Stimulated activated CD4-positive, alpha-beta T cell treated with anti-CD3 and anti-CD28 coated beads, Interleukin-2, amount 100 ng/mL, for 24 hours (primary cell): ENCODE results near the gene PSPH.
"Not testable (repeated sequence)": the region's sequence is repeated elsewhere in the genome, so short reads cannot be mapped to it uniquely, and the experiment has no call there.

Experiments used
- DNase-seq, 2 donors: peaks; one replicate each; pipeline ENCODE4 v3.0.0-alpha.2; 2020

Gene PSPH

GRCh38 chr7:56051339-56052191 is at the start of gene PSPH, which contains the start of gene CCT6A:
Gene PSPH, minus strand, starts transcription at chr7:56051444. Its CDS starts 30,232 bp downstream, at chr7:56021212.
Gene CCT6A, plus strand, starts transcription at chr7:56051765. Its CDS starts 84 bp downstream, at chr7:56051849.
- DNase-seq, result peak; percentile 93 to 96

- DNase-seq, result no peak
Measured at GRCh38 chr7:56099653-56100052, 48.4 kb upstream of the PSPH start.

GRCh38 chr7:56098187-56099008 is 47.2 kb upstream of the PSPH start:
- DNase-seq, result not testable (repeated sequence)

- no peak for DNase-seq
Measured at GRCh38 chr7:56097700-56098099, 46.5 kb upstream of the PSPH start.

GRCh38 chr7:56092789-56093531 is 41.7 kb upstream of the PSPH start, which contains the start of gene PHKG1:
Gene PHKG1, minus strand, starts transcription at chr7:56092952. Its CDS starts 4,011 bp downstream, at chr7:56088941.
- no peak for DNase-seq

GRCh38 chr7:56092388-56092787 is 41.1 kb upstream of the PSPH start:
- DNase-seq, result not testable (repeated sequence)

- DNase-seq, result no peak
Measured at GRCh38 chr7:56091591-56091990, 40.3 kb upstream of the PSPH start.

- no peak for DNase-seq
Measured at GRCh38 chr7:56087445-56087844, 36.2 kb upstream of the PSPH start.

GRCh38 chr7:56086761-56087160 is 35.5 kb upstream of the PSPH start:
- DNase-seq, result no peak

GRCh38 chr7:56083150-56083785 is 32.0 kb upstream of the PSPH start:
- no peak for DNase-seq

GRCh38 chr7:56081626-56082340 is 30.5 kb upstream of the PSPH start:
- DNase-seq, result no peak

- not testable (repeated sequence) for DNase-seq
Measured at GRCh38 chr7:56080726-56081435, 29.6 kb upstream of the PSPH start.

- DNase-seq, result no peak
Measured at GRCh38 chr7:56079450-56080185, 28.4 kb upstream of the PSPH start.

- no peak for DNase-seq
Measured at GRCh38 chr7:56078196-56078595, 27.0 kb upstream of the PSPH start.

GRCh38 chr7:56077681-56078080 is 26.4 kb upstream of the PSPH start:
- no peak for DNase-seq

- DNase-seq, result peak; percentile 69 to 74
Measured at GRCh38 chr7:56074371-56074791, 23.1 kb upstream of the PSPH start.

GRCh38 chr7:56066376-56066775 is 15.1 kb upstream of the PSPH start:
- not testable (repeated sequence) for DNase-seq

GRCh38 chr7:56063882-56064625 is 12.8 kb upstream of the PSPH start, which contains the start of gene SUMF2:
Gene SUMF2, plus strand, starts transcription at chr7:56064286. Its CDS starts 26 bp downstream, at chr7:56064312.
- peak; percentile 91 for DNase-seq

GRCh38 chr7:56063500-56063881 is 12.2 kb upstream of the PSPH start:
- DNase-seq, result no peak
